H1 (cell line): Measurements from ENCODE around the gene SPAST. TPM values are rescaled to one million over a fixed set of nuclear protein-coding genes. Genes with fewer than 3 reads are reported as not detected.

ENCODE experiments used
- CTCF ChIA-PET: fragments of 300-600 bp; sonication (Branson Sonifier 250); formaldehyde crosslinking; loops from one replicate; lab custom pipeline; 2021; ENCODE audit not compliant: partially characterized antibody; lab: Charles Lee
- POLR2A ChIA-PET: fragments of 300-600 bp; sonication (Branson Sonifier 250); formaldehyde crosslinking; loops from one replicate; lab custom pipeline; 2021; ENCODE audit warnings: inconsistent platforms; ENCODE audit not compliant: partially characterized antibody; lab: Charles Lee
- DNase-seq, 2 experiments: peaks; one replicate each; pipeline versions ENCODE4 v3.0.0 to v3.0.0-alpha.2; 2010 to 2022; ENCODE audit warnings: low spot score in 2 of 2, low read depth in 1 of 2, mixed read lengths in 1 of 2
- FAIRE-seq: peaks from 2 replicates; lab custom pipeline; 2011; peaks lifted over from hg19 to GRCh38; lab: Jason Lieb, UNC
- H2AFZ ChIP-seq: 2 replicates; pipeline ENCODE4 v1.8.1; 2012; ENCODE audit warnings: low read length, inconsistent platforms
- H2AK5ac ChIP-seq: 2 replicates; pipeline ENCODE4 v1.6.1; 2013; ENCODE audit warnings: low read depth, low read length
- H2BK120ac ChIP-seq: replicated peaks from 2 replicates; pipeline ENCODE3; 2013; ENCODE audit warnings: low read depth, low read length, inconsistent platforms
- H2BK12ac ChIP-seq: 2 replicates; pipeline ENCODE4 v1.6.1; 2013; ENCODE audit warnings: low read depth, low read length
- H2BK15ac ChIP-seq: 2 replicates; pipeline ENCODE4 v1.6.1; 2013; ENCODE audit warnings: low read length
- H2BK20ac ChIP-seq: 2 replicates; pipeline ENCODE4 v1.6.1; 2013; ENCODE audit warnings: low read length
- H2BK5ac ChIP-seq: 2 replicates; pipeline ENCODE4 v1.6.1; 2013; ENCODE audit warnings: low read depth, low read length
- H3K14ac ChIP-seq: 2 replicates; pipeline ENCODE4 v1.6.1; 2013; ENCODE audit warnings: inconsistent platforms; ENCODE audit not compliant: insufficient read length
- H3K18ac ChIP-seq: 2 replicates; pipeline ENCODE4 v1.6.1; 2013; ENCODE audit warnings: low read length; ENCODE audit errors: extremely low read depth
- H3K23ac ChIP-seq: 2 replicates; pipeline ENCODE4 v1.6.1; 2013; ENCODE audit warnings: inconsistent platforms; ENCODE audit not compliant: insufficient read length
- H3K23me2 ChIP-seq: 2 replicates; pipeline ENCODE4 v1.6.1; 2013; ENCODE audit warnings: low read depth, low read length
- H3K27ac ChIP-seq: 2 replicates; pipeline ENCODE4 v1.6.1; 2011; ENCODE audit warnings: low read depth, low read length, inconsistent platforms
- H3K27me3 ChIP-seq, 4 experiments: replicated peaks in 1 of 4; 1 replicate in 1 of 4; 2 replicates in 3 of 4; pipeline versions ENCODE4 v1.6.1 to v1.8.1; 2011 to 2013; ENCODE audit warnings: low read length in 3 of 4, mild to moderate bottlenecking in 3 of 4, inconsistent platforms in 2 of 4, mixed read lengths in 2 of 4, moderate library complexity in 1 of 4; ENCODE audit not compliant: control insufficient read depth in 3 of 4, insufficient read depth in 3 of 4; ENCODE audit errors: extremely low read depth in 1 of 4
- H3K36me3 ChIP-seq, 4 experiments: 2 replicates each; pipeline versions ENCODE4 v1.6.1 to v1.8.1; 2011 to 2013; ENCODE audit warnings: mild to moderate bottlenecking in 4 of 4, low read length in 3 of 4, moderate library complexity in 2 of 4, control low read depth in 1 of 4, inconsistent platforms in 1 of 4; ENCODE audit not compliant: insufficient read depth in 4 of 4, control insufficient read depth in 2 of 4
- H3K4ac ChIP-seq: replicated peaks from 2 replicates; pipeline ENCODE3; 2013; ENCODE audit warnings: low read length, low read depth, mixed read lengths, inconsistent platforms; ENCODE audit not compliant: insufficient read length
- H3K4me1 ChIP-seq, 4 experiments: replicated peaks in 1 of 4; 1 replicate in 1 of 4; 2 replicates in 3 of 4; pipeline versions ENCODE4 v1.6.1 to v1.8.1; 2011 to 2013; ENCODE audit warnings: low read length in 3 of 4, inconsistent platforms in 2 of 4, mixed read lengths in 1 of 4; ENCODE audit not compliant: insufficient read depth in 4 of 4, control insufficient read depth in 3 of 4
- H3K4me2 ChIP-seq, 2 experiments: 2 replicates each; pipeline versions ENCODE4 v1.6.1 to v1.8.1; 2011 to 2013; ENCODE audit warnings: low read depth in 2 of 2, low read length in 2 of 2, control low read depth in 1 of 2, inconsistent platforms in 1 of 2, mild to moderate bottlenecking in 1 of 2; ENCODE audit not compliant: insufficient read depth in 1 of 2
- H3K4me3 ChIP-seq, 4 experiments: fragments of 200-600, 300-600 bp in 1 of 4; sonication (generic), shearing (Covaris generic), sonication (Bioruptor Twin) in 1 of 4; 2 replicates each; pipeline versions ENCODE4 v1.5.1 to v1.8.1; 2011 to 2016; ENCODE audit warnings: low read length in 4 of 4, low read depth in 3 of 4, control low read depth in 2 of 4, inconsistent platforms in 2 of 4, mild to moderate bottlenecking in 2 of 4, mixed read lengths in 1 of 4, moderate library complexity in 1 of 4; ENCODE audit not compliant: insufficient read depth in 2 of 4; ENCODE audit errors: extremely low read depth in 1 of 4
- H3K56ac ChIP-seq: replicated peaks from 2 replicates; pipeline ENCODE3; 2013; ENCODE audit warnings: low read depth, mild to moderate bottlenecking, mixed read lengths, low read length, inconsistent platforms; ENCODE audit not compliant: insufficient read length
- H3K79me1 ChIP-seq: 2 replicates; pipeline ENCODE4 v1.6.1; 2013; ENCODE audit warnings: low read depth, low read length, control low read depth
- H3K79me2 ChIP-seq, 2 experiments: 2 replicates each; pipeline versions ENCODE4 v1.6.1 to v1.8.1; 2012 to 2013; ENCODE audit warnings: low read length in 2 of 2, mild to moderate bottlenecking in 2 of 2, inconsistent platforms in 1 of 2; ENCODE audit not compliant: insufficient read depth in 2 of 2, control insufficient read depth in 1 of 2
- H3K9ac ChIP-seq, 4 experiments: replicated peaks in 1 of 4; 1 replicate in 1 of 4; 2 replicates in 3 of 4; pipeline versions ENCODE4 v1.6.1 to v1.8.1; 2011 to 2013; ENCODE audit warnings: low read depth in 3 of 4, low read length in 3 of 4, control low read depth in 2 of 4, mild to moderate bottlenecking in 2 of 4, moderate library complexity in 2 of 4, inconsistent platforms in 1 of 4; ENCODE audit errors: extremely low read depth in 1 of 4
- H3K9me3 ChIP-seq, 2 experiments: 2 replicates each; pipeline versions ENCODE4 v1.6.1 to v1.8.1; 2012 to 2013; ENCODE audit warnings: mild to moderate bottlenecking in 2 of 2, moderate library complexity in 2 of 2, control low read depth in 1 of 2, inconsistent platforms in 1 of 2, low read depth in 1 of 2, low read length in 1 of 2, mixed read lengths in 1 of 2; ENCODE audit not compliant: insufficient read depth in 2 of 2
- H4K20me1 ChIP-seq, 2 experiments: replicated peaks in 1 of 2; 2 replicates each; pipeline versions ENCODE3 to v1.8.1; 2011 to 2013; ENCODE audit warnings: inconsistent platforms in 2 of 2, low read length in 2 of 2, mild to moderate bottlenecking in 1 of 2; ENCODE audit not compliant: insufficient read depth in 2 of 2, control insufficient read depth in 1 of 2
- H4K5ac ChIP-seq: 2 replicates; pipeline ENCODE4 v1.6.1; 2013; ENCODE audit warnings: low read length, low read depth, mixed read lengths, inconsistent platforms; ENCODE audit not compliant: insufficient read length
- H4K8ac ChIP-seq: 2 replicates; pipeline ENCODE4 v1.8.0; 2013; ENCODE audit warnings: mild to moderate bottlenecking, moderate library complexity, low read length, inconsistent platforms; ENCODE audit not compliant: insufficient read depth; ENCODE audit errors: extremely low read depth
- H4K91ac ChIP-seq: replicated peaks from 2 replicates; pipeline ENCODE3; 2013; ENCODE audit warnings: low read length, mixed read lengths, inconsistent platforms; ENCODE audit not compliant: insufficient read length
- BCL11A ChIP-seq, 2 experiments: IDR thresholded peaks; one replicate each; pipeline ENCODE4 v1.6.1; 2011; ENCODE audit warnings: low read depth in 2 of 2, low read length in 2 of 2, mild to moderate bottlenecking in 2 of 2
- CEBPB ChIP-seq: IDR thresholded peaks from 2 replicates; pipeline ENCODE4 v1.6.1; 2012; ENCODE audit warnings: low read depth, low read length
- HDAC2 ChIP-seq, 2 experiments: fragments of 300-600 bp in 1 of 2; sonication (generic) in 1 of 2; IDR thresholded peaks; 2 replicates each; pipeline ENCODE4 v1.6.1; 2011 to 2012; ENCODE audit warnings: low read depth in 2 of 2, low read length in 2 of 2, mild to moderate bottlenecking in 2 of 2, moderate library complexity in 2 of 2, borderline replicate concordance in 1 of 2, inconsistent platforms in 1 of 2
- KDM4A ChIP-seq: IDR thresholded peaks from one replicate; pipeline ENCODE4 v1.7.1; 2012; ENCODE audit warnings: low read depth, mild to moderate bottlenecking, moderate library complexity, low read length, inconsistent platforms; ENCODE audit not compliant: severe bottlenecking
- POLR2A ChIP-seq, 2 experiments: IDR thresholded peaks; 1 replicate in 1 of 2; 2 replicates in 1 of 2; pipeline ENCODE4 v1.6.1; 2011; ENCODE audit warnings: low read depth in 2 of 2, low read length in 2 of 2, mild to moderate bottlenecking in 2 of 2; ENCODE audit errors: control extremely low read depth in 1 of 2
- RBBP5 ChIP-seq: IDR thresholded peaks from 2 replicates; pipeline ENCODE4 v1.7.1; 2012; ENCODE audit warnings: low read depth, mild to moderate bottlenecking, inconsistent platforms, low read length, moderate library complexity, borderline replicate concordance
- TAF7 ChIP-seq: optimal IDR thresholded peaks from 2 replicates; pipeline ENCODE3; 2011; ENCODE audit warnings: low read depth, mild to moderate bottlenecking, inconsistent platforms, low read length, moderate library complexity, borderline replicate concordance
- TCF12 ChIP-seq: IDR thresholded peaks from 2 replicates; pipeline ENCODE4 v1.6.1; 2011; ENCODE audit warnings: low read depth, mild to moderate bottlenecking, low read length
- YY1 ChIP-seq: IDR thresholded peaks from 2 replicates; pipeline ENCODE4 v1.6.1; 2011; ENCODE audit warnings: low read depth, mild to moderate bottlenecking, low read length
- WGBS, 2 experiments: shearing (Covaris generic) in 1 of 2; methylation state at CpG; one replicate each; pipeline versions ENCODE4 v1.1.6 to v1.1.7; 2013 to 2015; ENCODE audit warnings: low lambda C conversion rate in 2 of 2, mixed read lengths in 2 of 2, inconsistent platforms in 1 of 2, low coverage in 1 of 2, missing lambda C conversion rate in 1 of 2; ENCODE audit not compliant: insufficient replicate concordance in 2 of 2, insufficient coverage in 1 of 2, insufficient read length in 1 of 2; ENCODE audit errors: extremely low coverage in 1 of 2, missing lambda C conversion rate in 1 of 2; 5-methylcytosine and 5-hydroxymethylcytosine counted together
- polyA plus RNA-seq, 7 experiments: library from polyadenylated mRNA; depleted of rRNA in 3 of 7; stranded (reverse) in 5 of 7; unstranded in 2 of 7; fragments of >200 nt in 5 of 7; fragments of 200-250 nt in 2 of 7; gene quantifications; 1 replicate in 5 of 7; 2 replicates in 1 of 7; 4 replicates in 1 of 7; pipeline versions ENCODE4 v1.2.1 to v1.2.3, GENCODE V29; 2011 to 2013; ENCODE audit warnings: missing spikeins in 2 of 7, mixed read lengths in 2 of 7
- total RNA-seq: library from RNA; stranded (reverse); fragmentation: NEBNext Ultra II Directional; extraction: Animal tissue kit (Norgen Biotek cat#: 25700); gene quantifications from 2 replicates; pipeline ENCODE4 v1.2.1, GENCODE V29; 2021
- TF ChIP-seq, protein P1 (sequence below): IDR thresholded peaks from 2 replicates; pipeline ENCODE4 v1.6.1; 2011; ENCODE audit warnings: low read depth, mild to moderate bottlenecking, low read length; ENCODE audit not compliant: insufficient read depth

Gene SPAST
- total and polyA plus RNA-seq, 2 of the 8 experiments (the other 6 are each of a cell fraction or from before 2014, with no cell fraction given) = 4.4 to 36.0 TPM

DNA sequence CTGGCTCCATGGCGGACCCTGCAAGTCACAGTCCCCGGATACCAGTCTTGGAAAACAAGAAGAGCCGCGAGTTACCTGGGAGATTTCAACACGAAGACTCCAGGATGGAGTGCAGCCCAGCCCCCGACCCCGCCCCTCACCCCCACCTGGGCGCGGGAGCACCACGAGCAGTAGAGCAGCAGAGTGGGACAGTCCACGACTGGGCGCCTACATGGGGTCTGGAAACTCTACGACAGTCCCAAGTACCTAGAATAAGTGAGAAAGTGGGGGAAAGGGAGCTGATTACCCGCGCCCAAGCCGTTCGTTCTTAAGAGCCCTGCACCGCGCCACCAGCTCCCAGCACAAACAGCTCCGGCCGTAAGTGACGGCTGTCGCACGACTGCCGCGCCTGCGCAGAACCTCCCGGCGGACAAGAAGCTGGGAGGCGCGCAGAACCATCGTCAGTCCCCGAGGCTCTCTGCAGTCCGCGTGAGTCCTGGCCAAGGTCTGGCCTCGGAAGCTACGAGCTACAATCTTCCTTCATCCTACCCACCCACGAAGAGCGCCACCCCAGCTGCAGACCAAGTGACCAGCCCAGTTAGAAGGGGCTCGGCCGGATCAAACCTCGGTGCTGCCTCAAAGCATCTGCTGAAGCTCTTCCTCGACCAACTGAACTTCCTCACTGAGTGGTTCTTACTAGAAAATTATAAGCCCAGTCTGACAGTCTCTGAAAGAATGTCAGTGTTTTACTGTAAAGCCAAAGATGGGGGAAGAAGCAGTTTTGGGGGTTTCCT is 23.7 kb upstream of the SPAST start, which contains the start of gene DPY30:
Gene DPY30 (minus strand): TSS at position 359 of the 773 bp plus-strand sequence. CDS start 349 bp downstream, at position 10.
- peak within 1 kb of the TSS; percentile 71 to 90 for H3K4me2 ChIP-seq
- peak within 1 kb of the TSS; percentile 83 for H2BK5ac ChIP-seq
- peaks cover 5% of the 10 kb centered on the region for H3K23me2 ChIP-seq
- H3K4ac ChIP-seq = no peak within 1 kb of the TSS
- peak within 1 kb of the TSS; percentile 79 for H3K14ac ChIP-seq
- H4K91ac ChIP-seq = peak within 1 kb of the TSS; percentile 89
- H2AK5ac ChIP-seq = no peak within 1 kb of the TSS
- ChIA-PET POLR2A (interaction anchor here (0.8 to 6.2 kb wide), 22 partner anchors 8 to 126 kb away, joined by 3 to 60 read pairs (median 6); partner anchors contain the start of genes MEMO1, SLC30A6 and SPAST), CTCF (interaction anchor here (2.3 kb wide), 1 partner anchor 23 kb away, joined by 13 read pairs; the partner anchor contains the start of gene SPAST)
- H2BK12ac ChIP-seq = no peak within 1 kb of the TSS; the same call in 1 of the 2 replicates
- H3K27ac ChIP-seq = peak within 1 kb of the TSS; percentile 84
- no peak within 1 kb of the TSS for H3K23ac ChIP-seq
- H4K8ac ChIP-seq = peak within 1 kb of the TSS; percentile 99
- H2BK120ac ChIP-seq = no peak within 1 kb of the TSS
- H3K79me1 ChIP-seq = peaks cover 2% of the 10 kb centered on the region
- H3K9ac ChIP-seq = peak within 1 kb of the TSS; percentile 85 to 99 (median 89)
- H3K18ac ChIP-seq = peak within 1 kb of the TSS; percentile 76
- peaks cover 3 to 32% of the 10 kb centered on the region in 2 experiments; a peak in 3 of 4 replicates for H3K79me2 ChIP-seq
- no peak for FAIRE-seq
- H2AFZ ChIP-seq = peak within 1 kb of the TSS; percentile 78
- no peaks in the 10 kb centered on the region; a peak in 1 of 7 replicates for H3K4me1 ChIP-seq
- H4K20me1 ChIP-seq = no peaks in the 10 kb centered on the region
- H3K36me3 ChIP-seq = peaks cover 0 to 20% (median 0%) of the 10 kb centered on the region in 4 experiments; a peak in 3 of 8 replicates
- peak within 1 kb of the TSS; percentile 56 for H3K56ac ChIP-seq
- H3K4me3 ChIP-seq = peak within 1 kb of the TSS; percentile 70 to 89 (median 82)
- no peaks in the 10 kb centered on the region for H3K27me3 ChIP-seq
- peak within 1 kb of the TSS; percentile 86 for H4K5ac ChIP-seq
- DNase-seq = peak; percentile 85 to 94
- H3K9me3 ChIP-seq = no peaks in the 10 kb centered on the region
- H2BK20ac ChIP-seq = no peak within 1 kb of the TSS
- H2BK15ac ChIP-seq = no peak within 1 kb of the TSS
- WGBS, 2 experiments = 3% methylated on average over 33 of the region's 43 CpGs; no CpG with 5 or more reads in 1 of the 2 experiments
- TF ChIP-seq POLR2A (IDR thresholded peaks at IDR 0.05; ENCODE audit: control extremely low read depth in 1 of 2, low read depth in 2 of 2, low read length in 2 of 2) (peak; percentile 97 to 100), TAF7 (peak; percentile 93), RBBP5 (peak; percentile 72; the same call in 1 of the 2 replicates), YY1 (peak; percentile 65; the same call in 1 of the 2 replicates), KDM4A (peak; percentile 50), BCL11A (IDR thresholded peaks at IDR 0.05; ENCODE audit: low read depth in 2 of 2, low read length in 2 of 2) (no peak), HDAC2 (IDR thresholded peaks at IDR 0.05; ENCODE audit: borderline replicate concordance in 1 of 2, low read depth in 2 of 2, low read length in 2 of 2) (0 out of 4 replicates have a peak, but pooled peaks of 1 of the 2 experiments have one; percentile 16), CEBPB (no peak), TCF12 (no peak)
- TF ChIP-seq, protein P1, sequence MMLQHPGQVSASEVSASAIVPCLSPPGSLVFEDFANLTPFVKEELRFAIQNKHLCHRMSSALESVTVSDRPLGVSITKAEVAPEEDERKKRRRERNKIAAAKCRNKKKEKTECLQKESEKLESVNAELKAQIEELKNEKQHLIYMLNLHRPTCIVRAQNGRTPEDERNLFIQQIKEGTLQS = peak; percentile 64
